Measurements from ENCODE around the gene GTF2A2.
A peak's percentile ranks its signal among the peaks of the same experiment; 100 is the strongest.
"Not testable (repeated sequence)": the region's sequence is repeated elsewhere in the genome, so short reads cannot be mapped to it uniquely, and the experiment has no call there.

The GTF2A2 gene

DNA sequence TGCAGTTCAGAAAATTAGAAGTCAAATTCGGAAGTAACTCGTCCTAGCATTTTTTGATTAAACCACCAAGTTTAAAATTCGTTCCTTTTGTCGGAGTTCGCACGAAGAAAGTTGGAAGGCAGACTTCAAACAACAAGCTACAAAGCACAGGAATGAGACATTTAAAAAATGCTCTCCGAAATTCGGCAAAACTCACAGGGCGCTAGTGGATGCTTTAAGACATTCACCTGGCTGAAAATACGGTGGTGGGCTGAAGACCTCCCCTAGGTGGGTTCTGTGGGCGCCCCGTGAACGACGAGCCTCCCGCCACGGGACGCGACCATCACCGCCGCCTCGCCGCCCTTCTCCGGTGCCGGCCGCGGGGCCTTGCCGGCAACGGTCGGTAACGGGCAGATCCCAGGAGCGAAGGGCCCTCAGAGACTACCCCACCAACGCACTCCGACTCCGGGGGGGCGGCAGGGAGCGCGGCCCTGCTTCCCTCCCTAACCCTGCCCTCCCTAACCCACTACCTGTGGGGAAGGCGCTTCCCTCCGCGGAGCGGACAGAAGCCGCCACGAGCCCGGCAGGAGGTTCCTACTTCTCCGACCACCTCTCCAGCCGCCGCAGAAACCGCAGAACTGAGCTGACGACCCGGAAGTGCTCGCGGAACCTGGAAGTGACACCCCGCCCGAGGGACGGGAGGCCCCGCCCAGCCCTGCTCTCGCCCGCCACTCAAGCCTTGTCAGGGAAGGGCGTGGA is at the start of gene GTF2A2:
TSS of gene GTF2A2 (minus strand) at position 619 of the 738 bp plus-strand sequence. CDS start 5,238 bp downstream, outside the sequence.
- DNase-seq (ENCODE audit: low spot score), result peak; percentile 89

DNA sequence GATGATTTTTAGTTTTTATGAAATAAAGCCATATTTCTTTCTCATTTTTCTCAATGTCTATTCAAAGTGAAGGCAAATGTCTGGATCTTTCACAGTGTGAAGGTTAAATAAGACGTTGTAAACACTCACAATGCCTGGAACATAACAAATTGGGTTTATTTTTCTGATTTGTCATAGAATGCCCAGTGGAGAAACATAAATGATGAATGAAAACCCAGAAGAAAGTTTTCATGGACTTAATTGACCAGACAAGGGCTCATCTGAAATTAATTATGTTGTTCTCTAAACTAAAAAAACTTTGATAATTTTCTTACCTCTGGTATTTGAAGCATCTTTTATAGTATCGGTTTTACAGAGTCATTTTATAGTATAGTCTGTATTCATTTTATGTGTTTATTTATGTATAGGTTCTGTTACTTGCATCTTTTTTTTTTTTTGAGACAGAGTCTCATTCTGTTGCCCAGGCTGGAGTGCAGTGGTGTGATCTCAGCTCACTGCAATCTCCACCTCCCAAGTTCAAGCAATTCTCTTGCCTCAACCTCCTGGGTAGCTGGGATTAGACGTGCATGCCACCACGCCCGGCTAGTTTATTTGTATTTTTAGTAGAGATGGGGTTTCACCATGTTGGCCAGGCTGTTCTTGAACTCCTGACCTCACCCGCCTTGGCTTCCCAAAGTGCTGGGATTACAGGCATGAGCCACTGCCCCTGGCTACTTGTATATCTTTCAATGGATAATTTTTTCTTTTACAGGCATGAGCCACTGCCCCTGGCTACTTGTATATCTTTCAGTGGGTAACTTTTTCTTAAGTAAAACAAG is 46.9 kb upstream of the GTF2A2 start:
- no peak for DNase-seq (ENCODE audit: low spot score)

- DNase-seq (ENCODE audit: low spot score), result no peak
Observed at GRCh38 chr15:59702351-59702750, 45.0 kb upstream of the GTF2A2 start.

DNA sequence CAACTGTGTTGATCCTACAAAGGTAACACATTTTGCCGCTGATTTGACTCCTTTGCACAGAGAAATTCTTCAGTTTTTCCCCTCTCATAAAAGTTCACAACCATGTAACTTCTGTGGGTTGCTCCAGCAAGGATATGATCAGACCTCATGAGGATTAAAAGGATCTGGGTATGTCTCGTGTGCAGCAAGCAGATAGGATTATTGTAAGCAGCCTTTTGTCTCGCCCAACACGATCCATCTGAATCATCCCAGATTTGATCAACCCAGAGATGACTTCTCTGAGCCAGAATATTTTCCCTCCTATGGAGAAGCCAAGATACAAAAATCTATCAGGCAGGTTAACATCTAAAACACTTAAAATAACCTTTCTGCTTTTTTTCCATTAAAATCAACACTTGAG is 44.6 kb upstream of the GTF2A2 start:
- no peak for DNase-seq (ENCODE audit: low spot score)

DNA sequence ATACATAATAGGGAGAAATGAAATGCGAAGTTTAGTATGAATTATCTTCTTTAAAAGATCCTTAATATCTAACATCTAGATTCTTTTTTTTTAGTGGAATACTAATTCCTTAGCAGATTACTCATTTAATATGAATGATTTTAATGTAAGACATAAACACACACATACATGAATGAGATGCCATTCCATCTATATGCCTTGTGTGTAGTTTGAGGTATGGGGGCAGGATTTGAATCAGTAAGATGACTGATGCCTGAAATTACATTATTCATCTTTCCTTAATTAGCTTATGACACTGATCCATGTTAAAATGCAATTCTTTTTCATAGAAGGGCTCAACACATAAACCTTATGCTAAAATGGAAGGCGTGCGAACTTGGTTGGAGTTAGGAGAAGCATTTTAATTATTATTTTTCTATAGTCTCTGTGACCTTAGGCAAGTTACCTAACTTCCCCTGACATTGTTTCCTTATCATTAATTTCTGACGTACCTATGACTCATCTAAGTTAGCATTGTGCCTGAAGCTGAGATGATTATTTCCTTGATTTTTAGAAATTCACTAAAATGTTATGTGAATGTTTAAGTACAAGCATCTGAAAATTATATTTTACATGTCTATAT is 42.6 kb upstream of the GTF2A2 start:
- no peak for DNase-seq (ENCODE audit: low spot score)

- DNase-seq (ENCODE audit: low spot score), result not testable (repeated sequence)
Observed at GRCh38 chr15:59698065-59698464, 40.8 kb upstream of the GTF2A2 start.

GRCh38 chr15:59696332-59696731 is 39.0 kb upstream of the GTF2A2 start:
- DNase-seq (ENCODE audit: low spot score), result no peak

DNA sequence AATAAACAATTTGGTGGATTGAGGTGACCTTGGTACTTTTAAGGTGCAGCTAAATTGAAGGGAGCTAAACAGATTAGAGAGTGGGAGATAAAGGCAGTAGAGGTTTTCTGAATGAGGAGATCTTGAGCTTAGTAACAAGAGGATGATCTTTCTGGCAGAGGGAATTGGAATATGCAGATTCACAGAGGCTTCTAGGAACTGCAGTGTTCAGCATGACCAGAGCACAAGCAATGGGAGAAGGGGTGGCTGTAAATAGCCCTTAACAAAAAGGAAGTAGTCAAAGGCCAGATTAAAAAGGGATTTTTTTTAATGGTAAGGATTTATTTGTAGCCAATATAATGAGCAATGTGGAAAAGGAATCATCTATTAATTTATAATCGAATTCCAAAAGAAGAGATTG is 37.5 kb upstream of the GTF2A2 start:
- DNase-seq (ENCODE audit: low spot score), result no peak

DNA sequence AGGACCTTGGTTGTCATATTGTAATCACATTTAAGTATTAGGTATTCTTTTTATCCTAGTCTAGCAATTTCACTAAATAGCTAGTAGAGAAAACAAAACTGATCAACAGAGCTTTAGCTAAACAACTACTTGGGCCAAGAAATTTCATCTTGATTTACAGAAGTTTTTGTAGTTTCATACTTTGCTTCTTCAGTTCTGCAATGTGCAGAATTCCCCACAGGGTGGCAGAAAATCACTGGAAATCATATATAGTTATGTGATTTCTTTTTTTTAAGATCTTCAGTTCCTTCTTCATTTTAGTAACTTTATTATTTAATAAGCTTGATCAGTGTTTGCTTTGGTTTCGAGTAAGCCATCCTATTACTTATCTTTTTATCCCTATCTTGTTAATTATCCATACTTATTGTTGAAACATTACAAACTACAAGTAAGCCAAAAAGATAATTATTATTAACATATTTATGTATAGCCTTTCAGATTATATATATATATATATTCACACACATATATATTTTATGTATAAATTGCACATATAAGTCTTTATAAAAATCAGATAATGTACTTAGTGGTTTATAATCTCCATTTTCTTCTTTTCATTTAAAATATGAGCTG is 34.0 kb upstream of the GTF2A2 start:
- DNase-seq (ENCODE audit: low spot score), result peak; percentile 44

GRCh38 chr15:59689626-59690236 is 32.4 kb upstream of the GTF2A2 start:
- DNase-seq (ENCODE audit: low spot score), result peak; percentile 33

DNA sequence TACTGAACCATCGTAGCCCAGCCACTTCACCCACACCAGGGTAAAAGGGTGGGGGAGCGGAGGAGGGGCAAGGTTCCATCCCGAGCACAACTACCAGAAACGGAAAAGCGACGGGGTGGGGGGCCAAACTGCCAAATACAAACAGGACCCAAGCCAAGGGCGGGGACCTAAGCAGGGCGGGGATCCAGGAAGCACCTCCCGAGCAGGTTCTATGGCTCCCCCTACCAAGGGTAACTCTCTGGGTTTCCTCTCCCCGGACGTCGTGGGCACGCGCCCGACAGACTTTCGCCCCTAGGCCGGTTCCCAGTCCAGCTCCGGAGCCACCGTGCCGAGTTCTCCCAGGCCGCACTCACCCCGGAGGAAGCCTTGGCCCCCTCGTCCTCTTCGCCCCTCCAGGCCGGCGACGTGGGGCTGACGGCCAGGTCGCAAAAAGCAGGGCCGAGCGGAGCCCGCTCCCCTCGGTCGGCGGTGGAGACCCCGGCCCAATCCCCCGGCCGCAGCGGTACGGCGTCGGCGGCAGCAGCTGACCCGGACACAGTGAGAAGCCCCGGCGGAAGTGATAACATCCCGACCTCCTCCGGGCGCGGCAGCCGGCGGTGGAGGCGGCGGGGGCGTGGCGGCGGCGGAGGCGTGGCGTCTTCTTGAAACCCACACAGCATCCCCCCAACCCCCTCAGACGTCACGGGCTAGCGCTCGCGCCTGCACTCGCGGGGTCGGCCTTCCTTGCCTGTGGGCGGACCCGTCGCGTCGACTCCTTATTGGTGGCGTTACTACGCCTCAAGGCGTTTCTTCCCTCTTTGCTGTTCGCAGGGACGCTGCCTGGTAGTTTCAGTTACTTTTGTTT is 31.7 kb upstream of the GTF2A2 start, which contains the start of gene BNIP2:
TSS of gene BNIP2 (minus strand) at position 539 of the 844 bp plus-strand sequence. CDS start 6,863 bp downstream, outside the sequence.
- DNase-seq (ENCODE audit: low spot score), result peak; percentile 89

DNA sequence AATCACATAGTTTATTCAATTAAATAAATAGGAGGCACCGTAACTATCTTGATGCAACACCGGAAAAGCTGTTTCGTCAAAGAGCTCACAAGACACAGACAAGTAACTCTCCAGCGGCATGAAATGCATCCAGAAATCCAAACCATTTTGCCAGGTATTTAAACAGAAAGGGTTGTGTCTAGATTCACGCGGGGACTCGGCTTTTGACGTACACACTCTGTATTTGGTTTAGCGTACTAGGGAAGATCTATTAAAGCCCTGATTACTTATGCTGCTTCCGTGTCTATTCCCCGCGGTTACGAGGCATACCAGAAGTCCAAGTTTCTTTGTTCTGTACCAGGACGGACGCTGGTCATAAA is 31.1 kb upstream of the GTF2A2 start:
- DNase-seq (ENCODE audit: low spot score), result peak; percentile 77

DNA sequence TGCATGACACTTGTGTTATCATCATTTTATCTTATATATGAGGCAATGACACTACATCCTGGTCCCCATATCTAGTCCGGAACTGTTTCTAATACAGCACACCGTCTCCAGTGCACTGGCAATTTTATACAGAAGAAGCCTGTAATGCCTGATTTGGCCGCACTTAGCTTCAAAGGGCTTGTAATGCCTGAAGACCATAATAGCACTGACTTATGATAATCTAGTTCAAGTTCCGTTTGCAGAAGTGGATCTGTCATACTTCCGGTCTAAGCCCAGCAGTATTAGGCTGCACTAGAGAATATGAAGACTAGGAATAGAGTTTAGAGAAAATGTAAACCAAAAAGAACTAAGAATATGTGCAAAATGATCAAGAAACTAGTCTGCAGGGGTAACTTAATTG is 30.5 kb upstream of the GTF2A2 start:
- DNase-seq (ENCODE audit: low spot score), result peak; percentile 20

DNA sequence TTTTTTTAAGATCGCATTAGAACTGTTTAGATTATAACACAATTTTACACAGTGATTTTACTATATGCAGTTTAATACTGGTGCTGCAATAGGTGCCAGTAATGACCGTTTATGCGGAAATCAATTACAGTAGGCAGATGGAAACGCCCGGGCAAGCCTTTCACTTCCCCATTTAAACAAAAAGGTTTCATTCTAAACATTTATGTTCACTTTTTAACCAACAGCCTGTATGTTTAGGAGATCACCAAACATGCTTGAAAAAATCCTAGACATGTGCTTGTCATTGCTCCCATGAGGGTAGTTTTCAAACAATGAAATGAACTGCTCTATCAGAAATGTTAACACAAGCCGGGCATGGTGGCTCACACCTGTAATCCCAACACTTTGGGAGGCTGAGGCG is 29.1 kb upstream of the GTF2A2 start:
- DNase-seq (ENCODE audit: low spot score), result no peak

GRCh38 chr15:59685737-59686297 is 28.5 kb upstream of the GTF2A2 start:
- no peak for DNase-seq (ENCODE audit: low spot score)

- DNase-seq (ENCODE audit: low spot score), result no peak
Observed at GRCh38 chr15:59680870-59681269, 23.6 kb upstream of the GTF2A2 start.

- DNase-seq (ENCODE audit: low spot score), result no peak
Observed at GRCh38 chr15:59680346-59680745, 23.0 kb upstream of the GTF2A2 start.

DNA sequence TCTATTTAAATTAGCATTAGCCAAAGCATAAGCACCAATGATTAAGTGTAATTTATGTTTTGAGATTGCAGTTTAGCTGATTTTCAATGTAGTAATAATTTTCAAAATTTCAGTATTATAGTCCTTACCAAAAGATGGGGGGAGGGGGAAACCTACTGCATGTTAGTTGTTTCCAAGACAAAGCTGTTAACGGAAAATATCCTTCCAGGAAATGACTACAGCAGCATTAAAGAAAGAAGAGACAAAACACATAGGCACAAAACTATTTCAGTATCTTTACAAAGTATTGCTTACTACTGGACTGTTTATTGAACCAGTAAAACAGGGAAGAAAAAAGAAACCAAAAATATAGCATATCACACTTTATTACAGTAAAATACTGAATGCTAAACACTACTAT is 21.3 kb upstream of the GTF2A2 start:
- DNase-seq (ENCODE audit: low spot score), result no peak

DNA sequence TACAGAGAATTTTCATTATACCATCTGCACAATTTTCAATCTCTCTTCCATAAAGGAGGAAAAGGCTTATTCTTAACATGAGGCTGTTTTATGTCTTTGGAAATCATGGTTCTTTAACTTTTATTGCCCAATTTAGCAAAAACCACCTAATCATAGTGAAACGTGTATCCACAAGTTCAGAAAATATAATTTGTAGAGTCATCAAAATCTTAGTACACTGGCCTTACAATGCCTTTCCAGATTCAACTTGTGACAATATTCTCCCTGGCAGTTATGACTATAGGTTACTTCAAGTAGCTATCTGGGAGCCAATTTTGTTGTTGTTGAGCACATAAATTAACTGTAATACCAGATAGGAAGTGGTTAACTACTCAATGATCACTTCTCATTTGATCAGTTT is 20.9 kb upstream of the GTF2A2 start:
- DNase-seq (ENCODE audit: low spot score), result no peak

GRCh38 chr15:59676565-59676964 is 19.2 kb upstream of the GTF2A2 start:
- no peak for DNase-seq (ENCODE audit: low spot score)

Measured in SW480 (cell line).